Neural cell (in vitro differentiated cells): Measurements from ENCODE around the gene CCNK.

Experiments used
- EZH2 ChIP-seq: fragments of 200-600, 300-800 bp; shearing (Covaris generic), sonication (generic); IDR thresholded peaks from 2 replicates; pipeline ENCODE4 v1.6.1; 2014; ENCODE audit warnings: antibody characterized with exemption, low read length, borderline replicate concordance, mild to moderate bottlenecking; ENCODE audit not compliant: insufficient read depth, poor library complexity, severe bottlenecking
- POLR2AphosphoS5 ChIP-seq: IDR thresholded peaks from 2 replicates; pipeline ENCODE4 v1.6.1; 2012
- RAD21 ChIP-seq: fragments of 450-650 bp; conservative IDR thresholded peaks from 2 replicates; pipeline ENCODE4 v1.6.1; 2014; ENCODE audit warnings: antibody characterized with exemption, mild to moderate bottlenecking, moderate library complexity
- SMC3 ChIP-seq: fragments of 450-650 bp; conservative IDR thresholded peaks from 2 replicates; pipeline ENCODE4 v1.6.1; 2014; ENCODE audit warnings: antibody characterized with exemption, mild to moderate bottlenecking, moderate library complexity; ENCODE audit not compliant: poor library complexity
- TF ChIP-seq, protein P1 (sequence below): IDR thresholded peaks from 2 replicates; pipeline ENCODE4 v1.6.1; 2012; ENCODE audit warnings: borderline replicate concordance
- TF ChIP-seq, protein P2 (sequence below): fragments of 450-650 bp; IDR thresholded peaks from 2 replicates; pipeline ENCODE4 v1.5.1; 2014; ENCODE audit warnings: antibody characterized with exemption, mild to moderate bottlenecking, moderate library complexity; ENCODE audit not compliant: poor library complexity, severe bottlenecking

DNA sequence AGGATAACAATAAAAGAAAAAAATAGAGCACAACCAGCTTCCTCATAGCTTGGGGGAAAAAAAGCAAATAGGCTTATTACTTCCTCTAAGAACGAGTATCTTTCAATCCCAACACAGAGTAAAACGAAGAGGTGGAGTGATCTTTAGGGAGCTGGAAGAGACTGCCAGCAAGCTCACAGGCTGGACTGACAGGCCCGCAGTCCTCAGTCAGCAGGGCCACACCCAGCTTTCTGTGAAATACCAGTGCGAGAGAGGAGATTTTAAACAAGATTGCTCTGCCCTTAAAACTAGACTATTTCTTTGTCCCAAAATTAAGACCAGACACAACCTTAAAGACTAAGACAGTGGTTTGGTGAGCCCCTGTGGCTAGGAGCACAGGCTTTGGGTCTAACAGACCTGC is 33.5 kb upstream of the CCNK start:
- TF ChIP-seq, protein P1, sequence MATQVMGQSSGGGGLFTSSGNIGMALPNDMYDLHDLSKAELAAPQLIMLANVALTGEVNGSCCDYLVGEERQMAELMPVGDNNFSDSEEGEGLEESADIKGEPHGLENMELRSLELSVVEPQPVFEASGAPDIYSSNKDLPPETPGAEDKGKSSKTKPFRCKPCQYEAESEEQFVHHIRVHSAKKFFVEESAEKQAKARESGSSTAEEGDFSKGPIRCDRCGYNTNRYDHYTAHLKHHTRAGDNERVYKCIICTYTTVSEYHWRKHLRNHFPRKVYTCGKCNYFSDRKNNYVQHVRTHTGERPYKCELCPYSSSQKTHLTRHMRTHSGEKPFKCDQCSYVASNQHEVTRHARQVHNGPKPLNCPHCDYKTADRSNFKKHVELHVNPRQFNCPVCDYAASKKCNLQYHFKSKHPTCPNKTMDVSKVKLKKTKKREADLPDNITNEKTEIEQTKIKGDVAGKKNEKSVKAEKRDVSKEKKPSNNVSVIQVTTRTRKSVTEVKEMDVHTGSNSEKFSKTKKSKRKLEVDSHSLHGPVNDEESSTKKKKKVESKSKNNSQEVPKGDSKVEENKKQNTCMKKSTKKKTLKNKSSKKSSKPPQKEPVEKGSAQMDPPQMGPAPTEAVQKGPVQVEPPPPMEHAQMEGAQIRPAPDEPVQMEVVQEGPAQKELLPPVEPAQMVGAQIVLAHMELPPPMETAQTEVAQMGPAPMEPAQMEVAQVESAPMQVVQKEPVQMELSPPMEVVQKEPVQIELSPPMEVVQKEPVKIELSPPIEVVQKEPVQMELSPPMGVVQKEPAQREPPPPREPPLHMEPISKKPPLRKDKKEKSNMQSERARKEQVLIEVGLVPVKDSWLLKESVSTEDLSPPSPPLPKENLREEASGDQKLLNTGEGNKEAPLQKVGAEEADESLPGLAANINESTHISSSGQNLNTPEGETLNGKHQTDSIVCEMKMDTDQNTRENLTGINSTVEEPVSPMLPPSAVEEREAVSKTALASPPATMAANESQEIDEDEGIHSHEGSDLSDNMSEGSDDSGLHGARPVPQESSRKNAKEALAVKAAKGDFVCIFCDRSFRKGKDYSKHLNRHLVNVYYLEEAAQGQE: no peak
- TF ChIP-seq POLR2AphosphoS5 (no peak), EZH2 (no peak), RAD21 (no peak), SMC3 (no peak)
- TF ChIP-seq, protein P2, sequence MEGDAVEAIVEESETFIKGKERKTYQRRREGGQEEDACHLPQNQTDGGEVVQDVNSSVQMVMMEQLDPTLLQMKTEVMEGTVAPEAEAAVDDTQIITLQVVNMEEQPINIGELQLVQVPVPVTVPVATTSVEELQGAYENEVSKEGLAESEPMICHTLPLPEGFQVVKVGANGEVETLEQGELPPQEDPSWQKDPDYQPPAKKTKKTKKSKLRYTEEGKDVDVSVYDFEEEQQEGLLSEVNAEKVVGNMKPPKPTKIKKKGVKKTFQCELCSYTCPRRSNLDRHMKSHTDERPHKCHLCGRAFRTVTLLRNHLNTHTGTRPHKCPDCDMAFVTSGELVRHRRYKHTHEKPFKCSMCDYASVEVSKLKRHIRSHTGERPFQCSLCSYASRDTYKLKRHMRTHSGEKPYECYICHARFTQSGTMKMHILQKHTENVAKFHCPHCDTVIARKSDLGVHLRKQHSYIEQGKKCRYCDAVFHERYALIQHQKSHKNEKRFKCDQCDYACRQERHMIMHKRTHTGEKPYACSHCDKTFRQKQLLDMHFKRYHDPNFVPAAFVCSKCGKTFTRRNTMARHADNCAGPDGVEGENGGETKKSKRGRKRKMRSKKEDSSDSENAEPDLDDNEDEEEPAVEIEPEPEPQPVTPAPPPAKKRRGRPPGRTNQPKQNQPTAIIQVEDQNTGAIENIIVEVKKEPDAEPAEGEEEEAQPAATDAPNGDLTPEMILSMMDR: no peak
